Hepatocyte (in vitro differentiated cells): ENCODE measurements around the gene SLFN12L.

Source experiments
- CTCF ChIP-seq: fragments of 200-600 bp; sonication (generic); IDR thresholded peaks from 2 replicates; pipeline ENCODE4 v1.5.1; 2016; ENCODE audit warnings: antibody characterized with exemption, mild to moderate bottlenecking; ENCODE audit not compliant: poor library complexity
- EZH2 ChIP-seq: fragments of 200-600 bp; sonication (generic); IDR thresholded peaks from 2 replicates; pipeline ENCODE4 v1.6.1; 2016; ENCODE audit warnings: antibody characterized with exemption, mild to moderate bottlenecking, borderline replicate concordance

GRCh38 chr17:35541434-35541833, 4.0 kb upstream of the SLFN12L start:
- TF ChIP-seq EZH2 = no peak
- no peak for TF ChIP-seq CTCF
